Activated B cell treated with CpG ODN at 0.5 μM for 24 hours (primary cell): Measurements from ENCODE around the gene CARD11. TPM values are rescaled to one million over a fixed set of nuclear protein-coding genes. Genes with fewer than 3 reads are reported as not detected.
A peak's percentile ranks its signal among the peaks of the same experiment; 100 is the strongest.

Experiments used
- ATAC-seq: fragments of 200-7000 bp; cut with Tn5 transposase; one replicate; pipeline ENCODE4 v1.10.0; 2021; ENCODE audit warnings: low read depth, mild to moderate bottlenecking, moderate library complexity
- CTCF ChIA-PET: fragments of 350-600 bp; sonication (Branson Sonifier 250); formaldehyde crosslinking; loops from one replicate; lab custom pipeline; 2021; ENCODE audit warnings: antibody characterized with exemption; lab: Charles Lee
- POLR2A ChIA-PET: fragments of 350-600 bp; sonication (Branson Sonifier 250); formaldehyde crosslinking; loops from one replicate; lab custom pipeline; 2021; ENCODE audit warnings: antibody characterized with exemption; lab: Charles Lee
- DNase-seq: peaks from one replicate; pipeline ENCODE4 v3.0.0; 2022
- H3K27ac Mint-ChIP-seq: one replicate; pipeline ENCODE4 v1.8.0; 2020; ENCODE audit warnings: mixed read lengths
- H3K27me3 Mint-ChIP-seq: one replicate; pipeline ENCODE4 v1.8.0; 2021; ENCODE audit warnings: mixed read lengths
- H3K36me3 Mint-ChIP-seq: one replicate; pipeline ENCODE4 v1.8.0; 2021; ENCODE audit warnings: low read depth, mixed read lengths
- H3K4me1 Mint-ChIP-seq: one replicate; pipeline ENCODE4 v1.8.0; 2021; ENCODE audit warnings: mixed read lengths
- H3K4me3 Mint-ChIP-seq: one replicate; pipeline ENCODE4 v1.8.0; 2020; ENCODE audit warnings: mild to moderate bottlenecking, mixed read lengths
- H3K9me3 Mint-ChIP-seq: one replicate; pipeline ENCODE4 v1.8.0; 2020; ENCODE audit warnings: mixed read lengths
- intact Hi-C: fragments of 100-400 bp; cut with micrococcal nuclease; formaldehyde crosslinking; loops from one replicate; pipeline ENCODE4 v1.15.1; 2024
- total RNA-seq: library from RNA; stranded (reverse); gene quantifications from 2 replicates; pipeline ENCODE4 v1.2.3, GENCODE V29; 2022
- TF ChIP-seq, protein P1 (sequence below): fragments of 200-600 bp; IDR thresholded peaks from one replicate; pipeline ENCODE4 v1.8.0; 2022; ENCODE audit warnings: antibody characterized with exemption, mild to moderate bottlenecking

The CARD11 gene
- total RNA-seq, 1 donor from 2014 or later = 114 TPM

DNA sequence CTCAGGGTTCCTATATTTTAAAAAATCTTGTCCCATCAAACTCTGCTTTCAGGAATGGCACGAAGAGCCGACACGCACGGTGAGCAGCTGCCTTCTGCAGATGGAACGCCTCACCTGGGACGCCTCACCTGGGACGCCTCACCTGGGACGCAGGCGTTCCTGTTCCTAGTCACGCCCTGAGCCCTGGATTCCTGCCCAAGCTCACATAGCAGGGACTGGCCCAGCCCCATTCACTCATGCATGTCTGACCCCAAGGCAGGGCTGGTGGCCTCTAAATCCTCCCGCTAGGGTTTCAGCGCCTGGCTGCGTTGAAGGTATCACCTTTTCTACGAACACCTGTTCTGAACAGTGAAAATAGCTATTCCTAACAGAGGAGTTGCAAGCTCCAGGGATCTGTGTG is 49.8 kb downstream of the CARD11 start:
- ChIA-PET POLR2A (no interaction called here), CTCF (no interaction called here)
- Mint-ChIP-seq H3K27me3 (no peaks in the 10 kb centered on the region), H3K4me1 (peaks cover 5% of the 10 kb centered on the region), H3K9me3 (peaks cover 9% of the 10 kb centered on the region), H3K4me3 (no peak overlapping the region), H3K27ac (no peak overlapping the region), H3K36me3 (peaks cover 70% of the 10 kb centered on the region)
- no peak for DNase-seq
- TF ChIP-seq, protein P1, sequence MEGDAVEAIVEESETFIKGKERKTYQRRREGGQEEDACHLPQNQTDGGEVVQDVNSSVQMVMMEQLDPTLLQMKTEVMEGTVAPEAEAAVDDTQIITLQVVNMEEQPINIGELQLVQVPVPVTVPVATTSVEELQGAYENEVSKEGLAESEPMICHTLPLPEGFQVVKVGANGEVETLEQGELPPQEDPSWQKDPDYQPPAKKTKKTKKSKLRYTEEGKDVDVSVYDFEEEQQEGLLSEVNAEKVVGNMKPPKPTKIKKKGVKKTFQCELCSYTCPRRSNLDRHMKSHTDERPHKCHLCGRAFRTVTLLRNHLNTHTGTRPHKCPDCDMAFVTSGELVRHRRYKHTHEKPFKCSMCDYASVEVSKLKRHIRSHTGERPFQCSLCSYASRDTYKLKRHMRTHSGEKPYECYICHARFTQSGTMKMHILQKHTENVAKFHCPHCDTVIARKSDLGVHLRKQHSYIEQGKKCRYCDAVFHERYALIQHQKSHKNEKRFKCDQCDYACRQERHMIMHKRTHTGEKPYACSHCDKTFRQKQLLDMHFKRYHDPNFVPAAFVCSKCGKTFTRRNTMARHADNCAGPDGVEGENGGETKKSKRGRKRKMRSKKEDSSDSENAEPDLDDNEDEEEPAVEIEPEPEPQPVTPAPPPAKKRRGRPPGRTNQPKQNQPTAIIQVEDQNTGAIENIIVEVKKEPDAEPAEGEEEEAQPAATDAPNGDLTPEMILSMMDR = no peak
- intact Hi-C loops = no loop called here
- ATAC-seq = no peak

DNA sequence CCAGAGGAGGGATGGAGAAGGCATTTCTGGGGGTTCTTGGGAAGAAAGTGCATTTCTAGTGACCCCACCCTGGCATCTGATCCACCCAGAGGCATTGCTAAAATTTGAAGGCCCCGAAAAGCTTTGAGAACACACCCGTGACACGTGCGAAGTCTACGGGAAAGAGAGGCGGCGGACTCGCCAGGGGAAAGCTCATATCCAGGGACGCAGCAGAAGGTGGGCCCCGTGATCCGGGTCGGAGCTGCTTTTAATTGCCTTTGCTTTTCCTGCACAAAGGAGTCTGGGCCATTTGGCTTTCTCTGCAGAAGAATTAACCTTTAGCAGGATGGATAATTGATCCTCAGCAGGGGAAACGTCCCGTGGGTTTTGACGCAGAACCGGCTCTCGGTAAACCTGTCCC is 50.3 kb downstream of the CARD11 start:
- Mint-ChIP-seq H3K36me3 (peaks cover 72% of the 10 kb centered on the region), H3K27ac (no peak overlapping the region), H3K4me3 (no peak overlapping the region), H3K9me3 (peaks cover 12% of the 10 kb centered on the region), H3K4me1 (peaks cover 7% of the 10 kb centered on the region), H3K27me3 (no peaks in the 10 kb centered on the region)
- ChIA-PET POLR2A (no interaction called here), CTCF (no interaction called here)
- ATAC-seq = no peak
- intact Hi-C loops = no loop called here
- DNase-seq = no peak
- TF ChIP-seq, protein P1 = no peak

DNA sequence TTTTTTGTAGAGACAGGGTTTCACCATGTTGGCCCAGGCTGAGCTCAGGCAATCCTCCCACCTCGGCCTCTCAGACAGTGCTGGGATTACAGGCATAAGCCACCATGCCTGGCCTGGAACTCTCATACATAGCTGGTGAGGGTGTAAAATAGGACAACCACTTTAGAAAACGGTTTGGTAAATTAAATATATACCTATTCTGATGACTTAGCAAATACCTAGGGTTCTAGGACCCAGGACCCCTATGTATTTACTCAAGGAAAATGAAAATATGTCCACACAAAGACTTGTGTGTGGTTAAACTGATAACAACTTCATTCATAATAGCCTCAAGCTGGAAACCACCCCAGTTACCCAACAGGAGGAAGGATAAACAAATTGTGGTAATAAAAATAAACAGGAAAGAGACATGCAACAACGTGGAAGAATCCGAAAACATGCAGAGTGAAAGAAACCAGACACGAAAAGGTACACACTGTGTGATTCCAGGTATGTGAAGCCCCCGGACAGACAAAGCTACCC is 52.7 kb downstream of the CARD11 start:
- CTCF ChIA-PET = interaction anchor here (0.6 kb wide), 1 partner anchor 70 kb away, joined by 4 read pairs; no protein-coding TSS in a partner anchor
- H3K9me3 Mint-ChIP-seq = peaks cover 10% of the 10 kb centered on the region
- intact Hi-C loops = no loop called here
- DNase-seq (no peak), ATAC-seq (no peak)
- H3K27ac Mint-ChIP-seq = no peak overlapping the region
- no peak overlapping the region for H3K4me3 Mint-ChIP-seq
- H3K4me1 Mint-ChIP-seq = peaks cover 19% of the 10 kb centered on the region
- peaks cover 68% of the 10 kb centered on the region for H3K36me3 Mint-ChIP-seq
- TF ChIP-seq, protein P1 = no peak
- POLR2A ChIA-PET = no interaction called here
- H3K27me3 Mint-ChIP-seq = no peaks in the 10 kb centered on the region

DNA sequence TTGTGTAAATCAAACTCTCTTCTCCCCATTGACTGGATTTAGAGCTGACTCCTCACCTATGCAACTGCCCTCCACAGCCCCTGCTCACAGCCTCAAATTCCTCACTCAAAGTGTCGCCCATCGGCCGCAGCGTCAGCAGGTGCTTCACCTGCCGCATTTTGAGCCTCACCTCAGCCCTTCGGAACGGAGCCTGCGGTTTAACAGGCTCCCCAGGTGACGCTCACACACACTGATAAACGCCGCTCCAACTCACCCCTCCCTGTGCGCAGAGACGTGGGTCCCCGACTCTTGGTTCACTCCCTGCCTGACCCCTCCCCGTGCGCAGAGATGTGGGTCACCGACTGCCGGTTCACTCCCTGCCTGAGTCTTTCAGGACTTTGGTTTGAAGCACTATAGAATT is 57.1 kb downstream of the CARD11 start:
- DNase-seq (no peak), ATAC-seq (no peak)
- Mint-ChIP-seq H3K36me3 (peaks cover 51% of the 10 kb centered on the region), H3K27me3 (no peaks in the 10 kb centered on the region), H3K27ac (no peak overlapping the region), H3K4me1 (peaks cover 58% of the 10 kb centered on the region), H3K9me3 (peaks cover 3% of the 10 kb centered on the region), H3K4me3 (no peak overlapping the region)
- TF ChIP-seq, protein P1 = no peak
- intact Hi-C loops = no loop called here
- ChIA-PET CTCF (no interaction called here), POLR2A (interaction anchor here (0.9 kb wide), 1 partner anchor 22 kb away, joined by 3 read pairs; no protein-coding TSS in a partner anchor)

DNA sequence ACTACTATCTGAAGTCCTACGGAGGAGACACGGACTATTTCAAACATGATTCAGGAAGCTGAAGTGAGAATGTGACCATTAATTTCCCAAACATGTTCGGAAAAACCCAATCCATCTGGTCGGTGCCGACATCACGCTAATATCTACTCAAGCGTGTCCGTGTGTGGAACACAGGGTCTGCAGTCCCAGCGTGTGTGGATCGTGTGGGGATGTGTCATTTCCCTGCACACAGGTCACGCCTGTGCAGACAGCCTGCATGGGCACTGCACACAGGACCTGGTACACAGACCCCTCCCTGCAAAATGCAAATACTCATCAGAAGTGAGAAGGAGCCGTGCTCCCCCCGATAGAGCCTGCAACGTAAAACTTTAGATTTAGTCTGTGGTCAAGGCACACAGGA is 57.8 kb downstream of the CARD11 start:
- peaks cover 3% of the 10 kb centered on the region for H3K9me3 Mint-ChIP-seq
- DNase-seq (no peak), ATAC-seq (peak; percentile 48)
- no peak overlapping the region for H3K4me3 Mint-ChIP-seq
- H3K27ac Mint-ChIP-seq = peak overlapping the region; percentile 57
- POLR2A ChIA-PET = interaction anchor here (0.9 kb wide), 1 partner anchor 23 kb away, joined by 3 read pairs; no protein-coding TSS in a partner anchor
- intact Hi-C loops = no loop called here
- peaks cover 65% of the 10 kb centered on the region for H3K4me1 Mint-ChIP-seq
- no peaks in the 10 kb centered on the region for H3K27me3 Mint-ChIP-seq
- TF ChIP-seq, protein P1 = no peak
- CTCF ChIA-PET = no interaction called here
- H3K36me3 Mint-ChIP-seq = peaks cover 52% of the 10 kb centered on the region
